GM12878 (cell line): ENCODE measurements around the gene DOCK9. TPM values are rescaled to one million over a fixed set of nuclear protein-coding genes. Genes with fewer than 3 reads are reported as not detected.

Experiments used
- ATAC-seq: fragments of 200-7000 bp; cut with Tn5 transposase; 3 replicates; pipeline ENCODE4 v1.9.1; 2020; ENCODE audit warnings: mild to moderate bottlenecking, moderate library complexity
- BruUV-seq: library from RNA; stranded (reverse); fragments of 400-500 nt; replicated peaks from 2 replicates; lab custom pipeline; 2021; lab: Mats Ljungman, UMichigan
- CTCF ChIA-PET: fragments of 300-600 bp; sonication (Branson Sonifier 250); formaldehyde crosslinking; extraction: SDS; loops from one replicate; lab custom pipeline; 2021; ENCODE audit warnings: inconsistent platforms; lab: Yijun Ruan, JAX
- POLR2A ChIA-PET: fragments of 350-600 bp; formaldehyde crosslinking; extraction: SDS; loops from one replicate; lab custom pipeline; 2021; ENCODE audit warnings: inconsistent platforms; lab: Charles Lee
- RAD21 ChIA-PET: fragments of 300-600 bp; sonication (Branson Sonifier 250); formaldehyde crosslinking; loops from one replicate; lab custom pipeline; 2023; ENCODE audit warnings: antibody characterized with exemption; ENCODE audit not compliant: unreplicated experiment; lab: Charles Lee
- SMC1A ChIA-PET: fragments of 300-600 bp; sonication (Branson Sonifier 250); formaldehyde crosslinking; loops from one replicate; lab custom pipeline; 2023; ENCODE audit not compliant: unreplicated experiment, uncharacterized antibody; lab: Charles Lee
- DNase-seq: peaks from one replicate; pipeline ENCODE4 v3.0.0-alpha.2; 2011; ENCODE audit warnings: low read depth, low spot score
- FAIRE-seq: peaks from 3 replicates; lab custom pipeline; 2011; peaks lifted over from hg19 to GRCh38; lab: Jason Lieb, UNC
- H2AFZ ChIP-seq: 2 replicates; pipeline ENCODE4 v1.6.0; 2011; ENCODE audit warnings: low read depth, low read length, control low read depth; ENCODE audit not compliant: control insufficient read depth
- H3K27ac ChIP-seq: 2 replicates; pipeline ENCODE4 v1.5.1; 2011; ENCODE audit warnings: control low read depth; ENCODE audit not compliant: control insufficient read depth, insufficient read depth
- H3K27me3 ChIP-seq, 2 experiments: replicated peaks in 1 of 2; 2 replicates each; pipeline versions ENCODE4 v1.6.0 to v1.6.1; 2011; ENCODE audit warnings: low read length in 1 of 2; ENCODE audit not compliant: control insufficient read depth in 2 of 2, insufficient read depth in 2 of 2
- H3K36me3 ChIP-seq, 2 experiments: 2 replicates each; pipeline ENCODE4 v1.5.1; 2011; ENCODE audit warnings: low read length in 1 of 2; ENCODE audit not compliant: control insufficient read depth in 2 of 2, insufficient read depth in 2 of 2
- H3K4me1 ChIP-seq: 2 replicates; pipeline ENCODE4 v1.6.1; 2011; ENCODE audit warnings: mild to moderate bottlenecking, low read length, moderate library complexity, mixed read lengths; ENCODE audit not compliant: control insufficient read depth, insufficient read depth
- H3K4me2 ChIP-seq: 2 replicates; pipeline ENCODE4 v1.6.0; 2011; ENCODE audit warnings: control low read depth; ENCODE audit not compliant: control insufficient read depth, insufficient read depth
- H3K4me3 ChIP-seq: fragments of 200-600 bp; sonication (generic); 2 replicates; pipeline ENCODE4 v1.5.1; 2016
- H3K79me2 ChIP-seq: 2 replicates; pipeline ENCODE4 v1.6.0; 2011; ENCODE audit warnings: low read length; ENCODE audit not compliant: control insufficient read depth, insufficient read depth
- H3K9ac ChIP-seq: 2 replicates; pipeline ENCODE4 v1.8.0; 2011; ENCODE audit warnings: low read length, control low read depth, mixed read lengths; ENCODE audit not compliant: control insufficient read depth, insufficient read depth
- H3K9me3 ChIP-seq: replicated peaks from 3 replicates; pipeline ENCODE4 v1.5.1; 2011; ENCODE audit warnings: mild to moderate bottlenecking, low read length; ENCODE audit not compliant: control insufficient read depth, insufficient read depth
- H4K20me1 ChIP-seq: 2 replicates; pipeline ENCODE4 v1.6.0; 2011; ENCODE audit not compliant: control insufficient read depth, insufficient read depth
- CHD2 ChIP-seq: IDR thresholded peaks from 2 replicates; pipeline ENCODE4 v1.6.1; 2011; ENCODE audit warnings: low read depth, low read length, improper control_type of control experiment, borderline replicate concordance
- NBN ChIP-seq: fragments of 450-650 bp; IDR thresholded peaks from 2 replicates; pipeline ENCODE4 v1.6.1; 2016
- SUZ12 ChIP-seq: fragments of 200-600 bp; sonication (generic); IDR thresholded peaks from one replicate; pipeline ENCODE4 v1.6.1; 2018; ENCODE audit warnings: antibody characterized with exemption, mild to moderate bottlenecking; ENCODE audit not compliant: unreplicated experiment
- WGBS: methylation state at CpG from one replicate; pipeline ENCODE4 v1.1.6; 2016; ENCODE audit warnings: low lambda C conversion rate; ENCODE audit not compliant: insufficient replicate concordance, insufficient coverage; ENCODE audit errors: missing lambda C conversion rate; 5-methylcytosine and 5-hydroxymethylcytosine counted together
- in situ Hi-C: fragments of 300-500 bp; cut with MboI; formaldehyde crosslinking; loops from 9 replicates; pipeline ENCODE4 v1.14.3; 2018; ENCODE audit warnings: mixed read lengths
- intact Hi-C: fragments of 100-400 bp; cut with micrococcal nuclease; formaldehyde crosslinking; loops from one replicate; pipeline ENCODE4 v1.14.2; 2022; ENCODE audit not compliant: unreplicated experiment
- polyA plus RNA-seq, 11 experiments: library from polyadenylated mRNA; depleted of rRNA in 4 of 11; unstranded in 6 of 11; stranded (reverse) in 5 of 11; fragments of >200 nt; fragmentation: Nextera tagmentation in 4 of 11; fragmentation: Illumina TruSeq in 1 of 11; extraction: Ambion mirVana in 4 of 11; extraction: Trizol in 1 of 11; gene quantifications; 1 replicate in 1 of 11; 2 replicates in 10 of 11; pipeline versions ENCODE4 v1.2.1 to v1.2.3, GENCODE V29; 2011 to 2016; ENCODE audit warnings: inconsistent platforms in 2 of 11, missing spikeins in 2 of 11, low read depth in 1 of 11
- total RNA-seq, 4 experiments: library from RNA; depleted of rRNA in 3 of 4; stranded (reverse); fragments of >200 nt in 3 of 4; fragmentation: Illumina TruSeq in 1 of 4; extraction: Trizol in 1 of 4; gene quantifications; 2 replicates each; pipeline versions ENCODE4 v1.2.1 to v1.2.3, GENCODE V29; 2013 to 2021
- TF ChIP-seq, protein P1 (sequence below): fragments of 450-650 bp; IDR thresholded peaks from 2 replicates; pipeline ENCODE4 v1.6.1; 2018; ENCODE audit warnings: borderline replicate concordance, mild to moderate bottlenecking; ENCODE audit not compliant: partially characterized antibody
- TF ChIP-seq, protein P2 (sequence below): fragments of 450-650 bp; IDR thresholded peaks from 2 replicates; pipeline ENCODE4 v1.6.1; 2016; ENCODE audit warnings: mild to moderate bottlenecking

DOCK9 gene
- total and polyA plus RNA-seq, 10 of the 15 experiments (the other 5 are each of a cell fraction or from before 2014, with no cell fraction given), result 0.09 to 2.9 (median 0.74) TPM

- WGBS, result 38% methylated on average over 2 of the region's 2 CpGs
- in situ Hi-C loops (no loop called here), intact Hi-C loops (no loop called here)
- Histone ChIP-seq H3K9ac (no peak overlapping the region), H3K4me3 (no peak overlapping the region), H3K79me2 (no peaks in the 10 kb centered on the region), H3K9me3 (no peaks in the 10 kb centered on the region), H3K36me3 (no peaks in the 10 kb centered on the region)
- POLR2A ChIA-PET, result interaction anchor here (1.4 kb wide), 1 partner anchor 11 kb away, joined by 3 read pairs; no protein-coding TSS in a partner anchor
- FAIRE-seq (no peak), DNase-seq (no peak)
- TF ChIP-seq, protein P1, sequence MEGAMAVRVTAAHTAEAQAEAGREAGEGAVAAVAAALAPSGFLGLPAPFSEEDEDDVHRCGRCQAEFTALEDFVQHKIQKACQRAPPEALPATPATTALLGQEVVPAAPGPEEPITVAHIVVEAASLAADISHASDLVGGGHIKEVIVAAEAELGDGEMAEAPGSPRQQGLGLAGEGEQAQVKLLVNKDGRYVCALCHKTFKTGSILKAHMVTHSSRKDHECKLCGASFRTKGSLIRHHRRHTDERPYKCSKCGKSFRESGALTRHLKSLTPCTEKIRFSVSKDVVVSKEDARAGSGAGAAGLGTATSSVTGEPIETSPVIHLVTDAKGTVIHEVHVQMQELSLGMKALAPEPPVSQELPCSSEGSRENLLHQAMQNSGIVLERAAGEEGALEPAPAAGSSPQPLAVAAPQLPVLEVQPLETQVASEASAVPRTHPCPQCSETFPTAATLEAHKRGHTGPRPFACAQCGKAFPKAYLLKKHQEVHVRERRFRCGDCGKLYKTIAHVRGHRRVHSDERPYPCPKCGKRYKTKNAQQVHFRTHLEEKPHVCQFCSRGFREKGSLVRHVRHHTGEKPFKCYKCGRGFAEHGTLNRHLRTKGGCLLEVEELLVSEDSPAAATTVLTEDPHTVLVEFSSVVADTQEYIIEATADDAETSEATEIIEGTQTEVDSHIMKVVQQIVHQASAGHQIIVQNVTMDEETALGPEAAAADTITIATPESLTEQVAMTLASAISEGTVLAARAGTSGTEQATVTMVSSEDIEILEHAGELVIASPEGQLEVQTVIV, result no peak
- TF ChIP-seq CHD2 (no peak), SUZ12 (no peak), NBN (no peak)
- TF ChIP-seq, protein P2, sequence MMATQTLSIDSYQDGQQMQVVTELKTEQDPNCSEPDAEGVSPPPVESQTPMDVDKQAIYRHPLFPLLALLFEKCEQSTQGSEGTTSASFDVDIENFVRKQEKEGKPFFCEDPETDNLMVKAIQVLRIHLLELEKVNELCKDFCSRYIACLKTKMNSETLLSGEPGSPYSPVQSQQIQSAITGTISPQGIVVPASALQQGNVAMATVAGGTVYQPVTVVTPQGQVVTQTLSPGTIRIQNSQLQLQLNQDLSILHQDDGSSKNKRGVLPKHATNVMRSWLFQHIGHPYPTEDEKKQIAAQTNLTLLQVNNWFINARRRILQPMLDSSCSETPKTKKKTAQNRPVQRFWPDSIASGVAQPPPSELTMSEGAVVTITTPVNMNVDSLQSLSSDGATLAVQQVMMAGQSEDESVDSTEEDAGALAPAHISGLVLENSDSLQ, result no peak
- TF ChIP-seq, all 136 proteins: peak for 0
- ChIA-PET CTCF (no interaction called here), SMC1A (no interaction called here), RAD21 (no interaction called here)
- BruUV-seq, result no TSS peak
- Histone ChIP-seq H2AFZ (no peak overlapping the region), H3K4me2 (no peak overlapping the region), H3K27ac (no peak overlapping the region), H3K4me1 (peaks cover 16% of the 10 kb centered on the region), H3K27me3 (0 out of 4 replicates have a peak, but pooled peaks cover 0 to 3% of the 10 kb centered on the region in 2 experiments), H4K20me1 (no peaks in the 10 kb centered on the region)
- ATAC-seq, result no peak
Measured at GRCh38 chr13:98999639-98999952, 21.7 kb upstream of the DOCK9 start.
